Neuronal stem cell (in vitro differentiated cells): Measurements from ENCODE around the gene GJA3.

ENCODE experiments used
- DNase-seq: peaks from one replicate; pipeline ENCODE4 v3.0.0-alpha.2; 2013; ENCODE audit warnings: low spot score
- H2AFZ ChIP-seq: one replicate; pipeline ENCODE4 v1.6.1; 2013; ENCODE audit warnings: mild to moderate bottlenecking, low read length, inconsistent platforms
- H2AK5ac ChIP-seq: 2 replicates; pipeline ENCODE4 v1.6.1; 2013; ENCODE audit warnings: low read depth, mild to moderate bottlenecking, inconsistent platforms, low read length, moderate library complexity, mixed read lengths
- H2BK120ac ChIP-seq: 2 replicates; pipeline ENCODE4 v1.6.1; 2013; ENCODE audit warnings: low read depth, mild to moderate bottlenecking, inconsistent platforms, low read length, moderate library complexity, mixed read lengths
- H2BK12ac ChIP-seq: one replicate; pipeline ENCODE4 v1.6.1; 2013; ENCODE audit warnings: low read length, inconsistent platforms
- H2BK15ac ChIP-seq: 2 replicates; pipeline ENCODE4 v1.6.1; 2013; ENCODE audit warnings: mild to moderate bottlenecking, low read length, inconsistent platforms, mixed read lengths
- H2BK5ac ChIP-seq: one replicate; pipeline ENCODE4 v1.6.1; 2013; ENCODE audit warnings: inconsistent platforms, mild to moderate bottlenecking, low read length, moderate library complexity
- H3K14ac ChIP-seq: one replicate; pipeline ENCODE4 v1.6.1; 2013; ENCODE audit warnings: low read length, inconsistent platforms
- H3K18ac ChIP-seq: 2 replicates; pipeline ENCODE4 v1.6.1; 2013; ENCODE audit warnings: low read length, inconsistent platforms
- H3K23ac ChIP-seq: 2 replicates; pipeline ENCODE4 v1.6.1; 2013; ENCODE audit warnings: low read depth, mild to moderate bottlenecking, mixed read lengths, low read length, inconsistent platforms; ENCODE audit not compliant: poor library complexity
- H3K27ac ChIP-seq: replicated peaks from 3 replicates; pipeline ENCODE4 v1.5.1; 2013; ENCODE audit warnings: low read length, inconsistent platforms
- H3K27me3 ChIP-seq, 3 experiments: 2 replicates each; pipeline ENCODE4 v1.6.1; 2013; ENCODE audit warnings: low read length in 3 of 3, mild to moderate bottlenecking in 2 of 3, inconsistent platforms in 1 of 3, low read depth in 1 of 3, mixed read lengths in 1 of 3, moderate library complexity in 1 of 3; ENCODE audit not compliant: control insufficient read depth in 3 of 3, insufficient read depth in 3 of 3
- H3K36me3 ChIP-seq, 2 donors: replicated peaks in 1 of 2; 2 replicates each; pipeline ENCODE4 v1.6.1; 2013; ENCODE audit warnings: low read length in 2 of 2; ENCODE audit not compliant: control insufficient read depth in 2 of 2, insufficient read depth in 2 of 2
- H3K4ac ChIP-seq: 2 replicates; pipeline ENCODE4 v1.6.1; 2013; ENCODE audit warnings: inconsistent platforms, mild to moderate bottlenecking, low read length, moderate library complexity
- H3K4me1 ChIP-seq, 2 donors: 1 replicate in 1 of 2; 2 replicates in 1 of 2; pipeline ENCODE4 v1.6.1; 2013; ENCODE audit warnings: low read length in 2 of 2, low read depth in 1 of 2; ENCODE audit not compliant: control insufficient read depth in 2 of 2, insufficient read depth in 1 of 2
- H3K4me2 ChIP-seq: one replicate; pipeline ENCODE4 v1.6.1; 2013; ENCODE audit warnings: mild to moderate bottlenecking, low read length, inconsistent platforms; ENCODE audit not compliant: insufficient read depth, poor library complexity, severe bottlenecking
- H3K4me3 ChIP-seq, 2 donors: 2 replicates each; pipeline ENCODE4 v1.5.1; 2013; ENCODE audit warnings: low read length in 2 of 2, mild to moderate bottlenecking in 2 of 2, inconsistent platforms in 1 of 2, moderate library complexity in 1 of 2
- H3K79me1 ChIP-seq: one replicate; pipeline ENCODE4 v1.6.1; 2013; ENCODE audit warnings: low read depth, mild to moderate bottlenecking, inconsistent platforms, low read length, moderate library complexity
- H3K9ac ChIP-seq: one replicate; pipeline ENCODE4 v1.6.1; 2013; ENCODE audit warnings: mild to moderate bottlenecking, low read depth, low read length, inconsistent platforms; ENCODE audit not compliant: poor library complexity
- H3K9me3 ChIP-seq, 2 donors: replicated peaks in 1 of 2; 2 replicates each; pipeline versions ENCODE3 to v1.6.1; 2013; ENCODE audit warnings: low read length in 2 of 2, mild to moderate bottlenecking in 2 of 2, inconsistent platforms in 1 of 2, low read depth in 1 of 2, mixed read lengths in 1 of 2, moderate library complexity in 1 of 2; ENCODE audit not compliant: control insufficient read depth in 2 of 2, insufficient read depth in 1 of 2
- H4K8ac ChIP-seq: one replicate; pipeline ENCODE4 v1.6.1; 2013; ENCODE audit warnings: low read depth, mild to moderate bottlenecking, inconsistent platforms, low read length, moderate library complexity
- H4K91ac ChIP-seq: one replicate; pipeline ENCODE4 v1.6.1; 2013; ENCODE audit warnings: low read length, low read depth, mild to moderate bottlenecking, inconsistent platforms; ENCODE audit not compliant: poor library complexity
- WGBS, 2 donors: extraction: QIAGEN DNeasy Blood & Tissue Kit; methylation state at CpG; one replicate each; pipeline ENCODE4 v1.1.7; 2013; ENCODE audit warnings: missing lambda C conversion rate in 2 of 2, mixed read lengths in 1 of 2; ENCODE audit not compliant: insufficient read length in 2 of 2, insufficient replicate concordance in 1 of 2; ENCODE audit errors: extremely low coverage in 2 of 2; 5-methylcytosine and 5-hydroxymethylcytosine counted together

The GJA3 gene

DNA sequence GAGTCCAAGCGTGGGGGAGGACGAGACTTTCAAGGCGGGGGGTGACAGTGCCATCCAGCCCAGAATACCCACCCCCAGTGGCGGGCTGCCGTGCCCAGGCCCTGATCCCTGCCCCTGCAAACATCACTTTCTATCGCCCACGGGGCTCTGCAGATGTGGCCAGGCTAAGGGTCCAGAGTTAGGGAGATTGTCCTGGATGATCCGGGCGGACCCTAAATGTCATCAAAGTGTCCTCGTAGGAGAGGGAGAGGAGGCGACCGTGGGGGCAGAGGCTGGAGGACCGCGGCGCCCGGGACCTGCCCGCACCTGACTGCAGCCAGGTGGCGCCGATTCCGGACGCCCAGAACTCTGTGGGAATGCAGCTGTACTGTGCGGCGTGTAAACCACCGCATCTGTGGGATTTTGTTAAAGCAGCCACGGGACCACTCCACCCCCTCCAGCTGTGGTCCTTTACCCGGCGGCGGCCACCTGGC is 32.4 kb downstream of the GJA3 start:
- peak overlapping the region; percentile 96 for H3K18ac ChIP-seq
- H2AFZ ChIP-seq: peak overlapping the region; percentile 100
- H2BK15ac ChIP-seq: no peak overlapping the region

DNA sequence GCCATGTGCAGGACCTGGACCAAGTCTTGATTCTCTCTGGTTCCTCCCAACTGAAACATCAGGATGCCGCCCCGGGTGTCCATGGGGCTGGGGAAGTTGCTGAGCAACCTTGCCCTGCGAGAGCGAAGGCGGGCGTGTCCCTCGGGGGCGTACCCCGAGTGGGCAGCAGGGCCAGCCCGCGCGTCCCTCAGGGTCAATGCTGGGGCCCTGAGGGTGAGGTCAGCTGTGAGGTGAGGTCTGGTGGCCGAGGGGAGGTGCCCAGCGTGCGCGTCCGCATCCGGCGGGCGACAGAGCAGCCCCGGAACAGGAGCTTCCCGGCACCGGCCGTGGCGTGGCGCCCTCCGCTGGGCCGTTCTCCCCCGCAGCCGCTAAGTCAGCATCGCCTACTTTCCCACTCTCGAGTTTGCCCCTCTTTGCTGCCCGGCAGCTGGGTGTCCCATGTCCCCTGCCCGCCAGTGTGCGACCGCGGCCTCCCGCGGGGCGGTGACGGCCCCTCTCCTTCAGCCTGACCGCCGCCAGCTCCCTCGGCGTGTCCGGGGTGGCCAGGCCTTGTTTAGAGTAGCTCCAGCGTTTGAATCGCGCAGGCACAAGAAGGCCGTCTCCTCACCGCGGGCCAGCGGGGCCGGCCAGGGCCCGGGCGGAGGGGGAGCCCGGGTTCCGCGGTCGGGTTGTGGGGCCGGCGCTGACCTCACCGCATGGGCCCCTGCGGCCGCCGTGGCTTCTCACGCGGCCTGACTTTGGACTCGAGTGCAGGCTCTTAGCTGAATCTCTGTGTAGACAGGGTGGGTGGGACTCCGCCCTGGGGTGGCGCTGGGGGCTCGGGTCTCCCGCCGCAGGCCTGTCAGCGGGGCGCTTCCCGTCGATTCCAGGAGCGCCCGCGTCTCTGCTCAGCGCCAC is 33.0 kb downstream of the GJA3 start:
- no peak overlapping the region for H2BK120ac ChIP-seq
- H3K14ac ChIP-seq: peak overlapping the region; percentile 73
- H3K9me3 ChIP-seq: no peaks in the 10 kb centered on the region
- peak overlapping the region; percentile 100 for H2AFZ ChIP-seq
- no peak overlapping the region for H3K27ac ChIP-seq
- H3K36me3 ChIP-seq: no peaks in the 10 kb centered on the region
- peak overlapping the region; percentile 48 to 89 for H3K4me3 ChIP-seq
- H2BK12ac ChIP-seq: peak overlapping the region; percentile 84
- peaks cover 0 to 3% of the 10 kb centered on the region in 2 donors for H3K4me1 ChIP-seq
- H3K79me1 ChIP-seq: no peaks in the 10 kb centered on the region
- peak overlapping the region; percentile 57 for H3K23ac ChIP-seq
- H4K91ac ChIP-seq: no peak overlapping the region
- no peak overlapping the region for H2AK5ac ChIP-seq
- peak overlapping the region; percentile 88 for H3K9ac ChIP-seq
- WGBS, 2 donors: no CpG with 5 or more reads among the region's 82 CpGs
- H2BK5ac ChIP-seq: no peak overlapping the region
- peak overlapping the region; percentile 96 for H3K18ac ChIP-seq
- H3K4me2 ChIP-seq: peak overlapping the region; percentile 90
- no peak overlapping the region for H3K4ac ChIP-seq
- H2BK15ac ChIP-seq: peak overlapping the region; percentile 86
- H4K8ac ChIP-seq: no peak overlapping the region
- DNase-seq: peak; percentile 57
- H3K27me3 ChIP-seq: peaks cover 0 to 56% (median 19%) of the 10 kb centered on the region in 3 experiments

More for the DNA sequence above, 32.4 kb downstream of the GJA3 start:
- no CpG with 5 or more reads among the region's 28 CpGs for WGBS, 2 donors
- no peak overlapping the region for H2AK5ac ChIP-seq
- peaks cover 0 to 3% of the 10 kb centered on the region in 2 donors for H3K4me1 ChIP-seq
- no peak overlapping the region for H4K8ac ChIP-seq
- H3K36me3 ChIP-seq: no peaks in the 10 kb centered on the region
- H3K79me1 ChIP-seq: no peaks in the 10 kb centered on the region
- no peak overlapping the region for H3K9ac ChIP-seq
- no peak overlapping the region for H2BK5ac ChIP-seq
- H3K23ac ChIP-seq: no peak overlapping the region
- peak overlapping the region; percentile 90 for H3K4me2 ChIP-seq
- no peak for DNase-seq
- no peak overlapping the region for H3K4ac ChIP-seq
- H3K14ac ChIP-seq: no peak overlapping the region
- H2BK12ac ChIP-seq: no peak overlapping the region
- H3K27me3 ChIP-seq: peaks cover 0 to 56% (median 19%) of the 10 kb centered on the region in 3 experiments
- no peak overlapping the region for H3K27ac ChIP-seq
- H3K4me3 ChIP-seq: peak overlapping the region; percentile 48 to 89
- H3K9me3 ChIP-seq: no peaks in the 10 kb centered on the region
- H2BK120ac ChIP-seq: no peak overlapping the region
- H4K91ac ChIP-seq: no peak overlapping the region

DNA sequence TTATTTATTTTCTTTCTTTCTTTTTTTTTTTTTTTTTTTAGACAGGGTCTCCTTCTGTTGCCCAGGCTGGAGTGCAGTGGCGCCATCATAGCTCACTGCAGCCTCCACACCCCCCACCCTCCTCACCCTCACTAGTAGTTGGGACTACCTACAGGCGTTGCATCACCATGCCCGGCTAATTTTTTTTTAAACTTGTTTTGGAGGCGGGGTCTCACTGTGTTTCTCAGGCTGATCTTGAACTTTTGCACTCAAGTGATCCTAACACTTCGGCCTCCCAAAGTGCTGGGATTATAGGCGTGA is 33.6 kb downstream of the GJA3 start:
- no peak overlapping the region for H2BK15ac ChIP-seq
- H3K4me1 ChIP-seq: peaks cover 0 to 3% of the 10 kb centered on the region in 2 donors
- H2AFZ ChIP-seq: peak overlapping the region; percentile 100
- H3K27ac ChIP-seq: no peak overlapping the region
- no peak overlapping the region for H3K9ac ChIP-seq
- no peak overlapping the region for H2BK12ac ChIP-seq
- peaks cover 0 to 56% (median 19%) of the 10 kb centered on the region in 3 experiments for H3K27me3 ChIP-seq
- no peak overlapping the region for H4K91ac ChIP-seq
- DNase-seq: no peak
- WGBS, 2 donors: no CpG with 5 or more reads among the region's 6 CpGs
- H2AK5ac ChIP-seq: no peak overlapping the region
- no peak overlapping the region for H3K18ac ChIP-seq
- H4K8ac ChIP-seq: no peak overlapping the region
- no peaks in the 10 kb centered on the region for H3K79me1 ChIP-seq
- peak overlapping the region in 1 of 2 donors; percentile 48 for H3K4me3 ChIP-seq
- no peaks in the 10 kb centered on the region for H3K36me3 ChIP-seq
- no peak overlapping the region for H3K14ac ChIP-seq
- H3K9me3 ChIP-seq: no peaks in the 10 kb centered on the region
- no peak overlapping the region for H2BK5ac ChIP-seq
- no peak overlapping the region for H3K4ac ChIP-seq
- H3K23ac ChIP-seq: peak overlapping the region; percentile 34
- no peak overlapping the region for H2BK120ac ChIP-seq
- peak overlapping the region; percentile 90 for H3K4me2 ChIP-seq

GRCh38 chr13:20126541-20127261 is 34.2 kb downstream of the GJA3 start:
- peaks cover 0 to 3% of the 10 kb centered on the region in 2 donors for H3K4me1 ChIP-seq
- no peak overlapping the region for H3K18ac ChIP-seq
- H2AK5ac ChIP-seq: no peak overlapping the region
- H3K9ac ChIP-seq: no peak overlapping the region
- H3K27me3 ChIP-seq: peaks cover 0 to 56% (median 19%) of the 10 kb centered on the region in 3 experiments
- no peak overlapping the region for H3K27ac ChIP-seq
- H3K23ac ChIP-seq: no peak overlapping the region
- H3K36me3 ChIP-seq: no peaks in the 10 kb centered on the region
- DNase-seq: no peak
- no peak overlapping the region for H3K4me2 ChIP-seq
- H4K91ac ChIP-seq: no peak overlapping the region
- WGBS, 2 donors: no CpG with 5 or more reads among the region's 16 CpGs
- H2BK120ac ChIP-seq: no peak overlapping the region
- no peak overlapping the region for H3K14ac ChIP-seq
- H2BK5ac ChIP-seq: no peak overlapping the region
- no peak overlapping the region for H2BK15ac ChIP-seq
- no peak overlapping the region for H3K4me3 ChIP-seq
- no peak overlapping the region for H3K4ac ChIP-seq
- H2BK12ac ChIP-seq: no peak overlapping the region
- H2AFZ ChIP-seq: no peak overlapping the region
- no peaks in the 10 kb centered on the region for H3K79me1 ChIP-seq
- H4K8ac ChIP-seq: no peak overlapping the region
- no peaks in the 10 kb centered on the region for H3K9me3 ChIP-seq
